Activated CD8-positive, alpha-beta memory T cell treated with anti-CD3 and anti-CD28 coated beads, Interleukin-2, amount 10 ng/mL, durations not matched to agents 7 days and 5 days (primary cell): ENCODE results near the gene SERTAD4. TPM values are rescaled to one million over a fixed set of nuclear protein-coding genes. Genes with fewer than 3 reads are reported as not detected.

Experiments
- ATAC-seq: fragments of 150-1000 bp; cut with Tn5 transposase; one replicate; pipeline ENCODE4 v1.10.0; 2021; ENCODE audit warnings: moderate library complexity
- CTCF ChIA-PET: fragments of 350-600 bp; sonication (Branson Sonifier 250); formaldehyde crosslinking; loops from one replicate; lab custom pipeline; 2021; ENCODE audit warnings: antibody characterized with exemption; lab: Charles Lee
- DNase-seq: peaks from one replicate; pipeline ENCODE4 v3.0.0-alpha.2; 2020
- H3K27ac Mint-ChIP-seq: one replicate; pipeline ENCODE4 v1.8.0; 2021; ENCODE audit warnings: mild to moderate bottlenecking, mixed read lengths
- H3K27me3 Mint-ChIP-seq: one replicate; pipeline ENCODE4 v1.8.0; 2021; ENCODE audit warnings: mixed read lengths
- H3K36me3 Mint-ChIP-seq: one replicate; pipeline ENCODE4 v1.8.0; 2021; ENCODE audit warnings: mild to moderate bottlenecking, mixed read lengths
- H3K4me1 Mint-ChIP-seq: one replicate; pipeline ENCODE4 v1.8.0; 2021; ENCODE audit warnings: mixed read lengths
- H3K4me3 Mint-ChIP-seq: one replicate; pipeline ENCODE4 v1.8.0; 2021; ENCODE audit warnings: mild to moderate bottlenecking, moderate library complexity, mixed read lengths
- H3K9me3 Mint-ChIP-seq: one replicate; pipeline ENCODE4 v1.8.0; 2022; ENCODE audit warnings: low read depth, mixed read lengths
- total RNA-seq, 2 experiments: library from RNA; stranded (reverse); gene quantifications; one replicate each; pipeline ENCODE4 v1.2.3, GENCODE V29; 2021

Gene SERTAD4
- total RNA-seq, 2 experiments from 2014 or later = not detected

DNA sequence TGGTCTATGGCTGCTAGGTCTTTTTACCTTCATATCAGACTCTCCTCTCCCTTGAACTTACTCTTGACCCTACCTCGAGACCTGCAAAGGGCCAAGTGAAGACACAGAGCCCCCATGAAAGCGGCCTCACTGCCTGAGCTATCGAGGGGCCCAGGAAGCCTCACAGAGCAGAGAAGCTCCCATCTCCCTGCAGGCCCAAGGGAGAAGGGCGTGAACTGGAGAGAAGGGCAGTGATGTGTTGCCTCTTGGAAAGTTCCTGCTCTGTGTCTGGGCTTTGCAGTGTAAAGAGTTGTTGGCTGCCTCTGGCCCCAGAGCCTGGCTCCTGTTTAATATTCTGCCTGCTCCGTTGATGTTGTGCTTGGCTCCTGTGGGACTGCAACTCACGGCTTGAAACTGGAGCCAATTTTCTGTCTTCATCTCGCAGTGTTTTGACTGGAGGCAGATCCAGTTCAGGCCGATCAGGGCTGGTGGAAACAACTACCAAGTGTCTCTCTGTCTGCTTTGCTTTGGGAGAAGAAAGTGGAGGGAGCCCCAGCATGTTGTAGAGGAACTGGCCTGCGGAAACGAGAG, 4.3 kb downstream of the SERTAD4 start:
- H3K4me1 Mint-ChIP-seq = peaks cover 4% of the 10 kb centered on the region
- no peak overlapping the region for H3K27ac Mint-ChIP-seq
- CTCF ChIA-PET = no interaction called here
- H3K4me3 Mint-ChIP-seq = no peak overlapping the region
- DNase-seq (no peak), ATAC-seq (no peak)
- H3K9me3 Mint-ChIP-seq = no peaks in the 10 kb centered on the region
- H3K36me3 Mint-ChIP-seq = no peaks in the 10 kb centered on the region
- peaks cover 81% of the 10 kb centered on the region for H3K27me3 Mint-ChIP-seq

DNA sequence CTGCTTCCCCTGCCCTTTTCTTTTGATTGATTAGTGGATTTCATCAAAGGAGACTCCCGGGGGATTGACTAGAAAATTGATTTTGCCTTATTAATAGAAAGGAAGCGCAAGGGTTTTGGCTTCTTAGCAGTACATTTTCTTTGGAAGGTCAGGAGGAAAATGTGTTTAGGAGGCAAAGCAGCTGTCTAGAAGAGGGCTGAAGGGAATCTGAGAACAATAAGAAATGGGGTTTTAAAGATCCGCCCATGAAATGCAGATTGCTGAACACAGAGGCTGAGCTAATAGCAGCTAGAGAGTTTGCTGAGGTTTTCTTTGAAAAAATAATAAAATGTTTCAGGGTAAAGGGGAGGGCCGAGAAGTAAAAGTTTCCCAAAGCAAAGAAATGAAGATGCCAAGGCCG, 4.9 kb downstream of the SERTAD4 start:
- DNase-seq = no peak
- Mint-ChIP-seq H3K4me3 (no peak overlapping the region), H3K9me3 (no peaks in the 10 kb centered on the region), H3K27me3 (peaks cover 82% of the 10 kb centered on the region), H3K36me3 (no peaks in the 10 kb centered on the region), H3K27ac (no peak overlapping the region), H3K4me1 (peaks cover 2% of the 10 kb centered on the region)
- CTCF ChIA-PET = no interaction called here
- no peak for ATAC-seq

DNA sequence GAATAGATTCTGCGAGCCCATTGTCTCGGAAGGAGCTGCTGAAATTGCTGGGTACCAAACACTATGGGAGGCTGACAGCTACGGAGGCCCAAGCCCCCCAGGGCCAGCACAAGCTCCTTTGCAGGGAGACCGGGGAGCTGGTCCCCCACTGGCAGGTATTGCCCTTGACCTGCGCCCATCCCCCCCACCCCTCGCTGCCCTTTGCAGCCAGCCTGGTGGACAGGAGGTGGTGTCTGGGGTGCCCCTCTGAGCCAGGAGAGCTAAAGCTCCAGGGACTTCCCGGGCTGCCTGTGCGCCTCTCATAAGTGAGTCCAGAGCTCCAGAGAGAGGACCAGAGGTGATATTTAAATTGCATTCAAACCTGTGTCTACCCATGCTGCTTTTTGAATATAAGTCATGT, 5.4 kb downstream of the SERTAD4 start:
- no peak overlapping the region for H3K27ac Mint-ChIP-seq

DNA sequence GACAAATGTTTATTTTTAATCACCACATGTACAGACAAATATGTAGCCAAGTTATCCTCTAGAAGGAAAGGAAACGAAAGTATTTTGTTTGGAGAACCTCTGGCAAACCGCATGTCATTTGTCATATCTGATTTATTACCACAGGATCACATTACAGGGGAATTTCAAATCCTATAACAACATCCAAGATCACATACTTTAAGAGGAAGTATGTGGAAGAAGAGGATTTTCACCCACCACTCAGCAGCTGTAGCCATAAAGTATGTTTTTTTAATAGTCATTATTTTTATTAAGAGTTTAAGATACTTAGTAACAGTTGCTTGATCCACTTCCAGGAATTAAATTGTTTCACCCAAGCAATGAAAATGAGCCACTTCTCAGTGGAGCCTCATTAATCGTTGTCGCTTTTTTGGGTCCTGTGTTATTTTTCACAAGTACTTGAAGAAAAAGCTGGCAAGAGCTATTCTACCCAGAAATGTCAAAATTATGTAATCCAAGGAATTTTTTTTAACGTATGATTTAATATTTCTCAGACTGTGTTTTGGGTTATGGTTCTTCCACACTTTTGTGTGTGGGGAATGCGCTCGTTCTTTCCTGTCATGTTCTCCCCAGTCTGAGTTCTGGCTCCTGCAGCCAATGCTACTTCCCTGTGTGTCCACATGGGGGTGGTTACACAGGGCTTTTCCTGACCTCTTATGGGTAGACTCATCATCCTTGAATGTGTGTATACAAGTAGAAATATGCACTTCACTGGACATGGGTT, 6.9 kb downstream of the SERTAD4 start:
- DNase-seq = no peak
- no peak overlapping the region for H3K27ac Mint-ChIP-seq
- no peaks in the 10 kb centered on the region for H3K4me1 Mint-ChIP-seq
- CTCF ChIA-PET = no interaction called here
- H3K27me3 Mint-ChIP-seq = peaks cover 83% of the 10 kb centered on the region
- no peaks in the 10 kb centered on the region for H3K36me3 Mint-ChIP-seq
- ATAC-seq = no peak
- no peaks in the 10 kb centered on the region for H3K9me3 Mint-ChIP-seq
- H3K4me3 Mint-ChIP-seq = no peak overlapping the region

More for the DNA sequence above, 5.4 kb downstream of the SERTAD4 start:
- CTCF ChIA-PET = no interaction called here
- H3K4me3 Mint-ChIP-seq = no peak overlapping the region
- no peaks in the 10 kb centered on the region for H3K9me3 Mint-ChIP-seq
- H3K27me3 Mint-ChIP-seq = peaks cover 83% of the 10 kb centered on the region
- DNase-seq (no peak), ATAC-seq (no peak)
- no peaks in the 10 kb centered on the region for H3K36me3 Mint-ChIP-seq
- peaks cover 2% of the 10 kb centered on the region for H3K4me1 Mint-ChIP-seq

DNA sequence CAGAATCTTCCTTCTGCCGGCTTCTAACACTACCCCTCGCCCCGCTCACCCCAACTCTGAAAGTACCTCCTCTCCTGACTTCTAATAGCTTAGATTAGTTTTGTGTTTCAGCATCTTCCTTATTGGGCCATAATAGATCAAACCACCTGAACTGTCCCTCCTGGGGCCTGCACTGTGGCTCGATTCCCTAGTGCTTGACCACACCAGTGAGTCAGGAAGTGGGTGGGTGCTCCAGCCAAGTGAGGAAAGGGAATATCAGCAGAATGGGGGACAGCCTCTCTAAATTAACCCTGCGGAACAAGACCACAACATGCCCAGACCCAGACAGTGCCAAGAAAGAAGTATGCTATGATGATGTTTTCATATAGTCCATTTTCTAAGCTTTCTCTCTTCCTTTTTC, 8.5 kb downstream of the SERTAD4 start:
- H3K27me3 Mint-ChIP-seq = peaks cover 82% of the 10 kb centered on the region
- no peak overlapping the region for H3K4me3 Mint-ChIP-seq
- no peak for DNase-seq
- H3K27ac Mint-ChIP-seq = no peak overlapping the region
- CTCF ChIA-PET = no interaction called here
- no peak for ATAC-seq
- no peaks in the 10 kb centered on the region for H3K4me1 Mint-ChIP-seq
- no peaks in the 10 kb centered on the region for H3K36me3 Mint-ChIP-seq
- no peaks in the 10 kb centered on the region for H3K9me3 Mint-ChIP-seq

DNA sequence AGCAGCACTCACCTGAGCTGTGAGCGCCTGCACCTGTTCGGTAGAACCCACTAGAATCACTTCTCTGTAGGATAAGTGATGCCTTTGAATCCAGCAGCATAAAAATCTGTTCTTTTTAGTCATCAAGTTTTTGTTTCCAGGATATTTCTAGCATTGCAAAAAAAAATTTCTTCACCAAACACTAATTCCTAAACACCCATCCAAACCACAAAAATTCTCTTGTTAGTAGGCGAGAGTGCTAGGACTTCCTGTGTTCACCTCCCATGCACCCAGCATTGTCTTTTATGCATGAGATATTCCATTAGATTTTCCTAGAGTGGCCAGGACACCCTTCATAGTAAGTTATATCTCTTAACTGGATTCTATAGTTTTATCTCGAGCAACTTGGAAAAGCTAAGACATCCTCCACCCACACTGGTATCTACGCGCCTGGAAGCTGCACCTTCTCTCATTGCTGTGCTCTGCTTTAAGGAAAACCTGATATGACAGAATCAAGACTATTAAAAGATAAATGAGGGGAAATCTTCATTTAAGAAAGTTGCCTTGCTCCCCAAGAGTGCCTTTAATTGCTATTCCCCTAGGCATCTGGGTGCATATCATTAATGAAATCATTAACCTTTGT, 12.3 kb downstream of the SERTAD4 start:
- Mint-ChIP-seq H3K9me3 (no peaks in the 10 kb centered on the region), H3K27me3 (peaks cover 84% of the 10 kb centered on the region), H3K27ac (no peak overlapping the region), H3K36me3 (no peaks in the 10 kb centered on the region), H3K4me1 (no peaks in the 10 kb centered on the region), H3K4me3 (no peak overlapping the region)
- CTCF ChIA-PET = interaction anchor here (1.1 kb wide), 1 partner anchor 8 kb away, joined by 4 read pairs; no protein-coding TSS in a partner anchor
- DNase-seq = no peak
- ATAC-seq = no peak

DNA sequence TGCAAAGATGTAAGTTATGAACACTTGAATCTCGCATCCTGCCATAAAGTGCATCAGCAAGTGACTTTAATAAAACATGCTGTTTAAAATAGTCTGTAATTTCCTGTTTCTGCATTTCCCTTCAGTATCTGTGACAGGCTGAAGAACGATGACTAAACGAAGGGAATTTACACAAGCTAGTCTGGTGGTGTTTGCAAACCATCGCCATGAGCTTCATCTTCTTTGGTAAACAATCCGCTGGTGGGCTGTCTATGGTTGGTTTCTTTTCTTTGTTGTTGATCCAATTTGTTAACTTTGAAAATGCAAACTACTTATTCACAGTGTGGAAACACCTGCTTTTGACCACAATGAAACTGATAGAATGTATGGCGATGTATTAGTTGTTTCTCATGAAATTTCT, 13.9 kb downstream of the SERTAD4 start:
- ATAC-seq = no peak
- no peak overlapping the region for H3K27ac Mint-ChIP-seq
- peaks cover 80% of the 10 kb centered on the region for H3K27me3 Mint-ChIP-seq
- no peaks in the 10 kb centered on the region for H3K4me1 Mint-ChIP-seq
- DNase-seq = no peak
- CTCF ChIA-PET = interaction anchor here (1.5 kb wide), 1 partner anchor 9 kb away, joined by 4 read pairs; no protein-coding TSS in a partner anchor
- no peaks in the 10 kb centered on the region for H3K36me3 Mint-ChIP-seq
- H3K4me3 Mint-ChIP-seq = no peak overlapping the region
- H3K9me3 Mint-ChIP-seq = no peaks in the 10 kb centered on the region

DNA sequence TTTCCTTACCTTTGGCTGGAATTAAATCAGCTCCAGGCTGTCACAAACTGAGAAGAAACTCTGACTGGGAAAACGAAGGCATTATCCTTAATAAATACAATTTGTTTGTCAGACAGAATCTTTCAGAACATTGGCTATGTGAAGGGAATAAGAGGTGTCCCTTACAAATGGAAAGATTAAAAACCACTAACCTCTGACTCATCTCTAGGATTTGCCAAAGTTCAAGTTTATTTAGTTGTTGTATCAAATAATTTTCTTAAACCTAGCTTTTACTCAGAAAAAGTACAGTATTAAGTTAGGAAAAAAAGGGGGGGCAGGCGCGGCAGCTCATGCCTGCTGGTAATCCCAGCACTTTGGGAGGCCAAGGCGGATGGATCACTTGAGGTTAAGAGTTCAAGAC, 15.7 kb downstream of the SERTAD4 start:
- no peak for DNase-seq
- Mint-ChIP-seq H3K36me3 (no peaks in the 10 kb centered on the region), H3K4me3 (no peak overlapping the region), H3K27me3 (peaks cover 79% of the 10 kb centered on the region), H3K27ac (no peak overlapping the region), H3K4me1 (peaks cover 6% of the 10 kb centered on the region), H3K9me3 (no peaks in the 10 kb centered on the region)
- no peak for ATAC-seq
- CTCF ChIA-PET = interaction anchor here (0.6 kb wide), 1 partner anchor 681 kb away, joined by 4 read pairs; no protein-coding TSS in a partner anchor

DNA sequence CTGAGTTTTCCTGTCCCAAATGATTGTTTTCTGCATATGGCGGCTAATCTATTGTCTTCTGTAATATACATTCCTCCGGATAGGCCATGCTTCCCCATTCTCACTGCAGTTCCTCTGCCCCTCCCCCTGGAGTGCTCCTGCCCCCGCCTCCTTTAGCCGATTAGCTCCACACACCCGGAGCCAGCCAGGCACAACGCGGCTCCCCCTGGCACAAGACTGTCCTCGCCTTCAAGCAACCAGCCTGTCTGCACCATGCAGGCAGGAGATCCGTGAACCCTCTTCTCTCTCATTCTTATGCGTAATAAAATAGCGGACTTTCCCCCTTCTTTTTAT, 18.0 kb downstream of the SERTAD4 start:
- no peak for DNase-seq
- Mint-ChIP-seq H3K4me1 (peaks cover 6% of the 10 kb centered on the region), H3K27ac (no peak overlapping the region), H3K9me3 (no peaks in the 10 kb centered on the region), H3K4me3 (no peak overlapping the region), H3K36me3 (no peaks in the 10 kb centered on the region), H3K27me3 (peaks cover 84% of the 10 kb centered on the region)
- ATAC-seq = no peak
- CTCF ChIA-PET = no interaction called here

DNA sequence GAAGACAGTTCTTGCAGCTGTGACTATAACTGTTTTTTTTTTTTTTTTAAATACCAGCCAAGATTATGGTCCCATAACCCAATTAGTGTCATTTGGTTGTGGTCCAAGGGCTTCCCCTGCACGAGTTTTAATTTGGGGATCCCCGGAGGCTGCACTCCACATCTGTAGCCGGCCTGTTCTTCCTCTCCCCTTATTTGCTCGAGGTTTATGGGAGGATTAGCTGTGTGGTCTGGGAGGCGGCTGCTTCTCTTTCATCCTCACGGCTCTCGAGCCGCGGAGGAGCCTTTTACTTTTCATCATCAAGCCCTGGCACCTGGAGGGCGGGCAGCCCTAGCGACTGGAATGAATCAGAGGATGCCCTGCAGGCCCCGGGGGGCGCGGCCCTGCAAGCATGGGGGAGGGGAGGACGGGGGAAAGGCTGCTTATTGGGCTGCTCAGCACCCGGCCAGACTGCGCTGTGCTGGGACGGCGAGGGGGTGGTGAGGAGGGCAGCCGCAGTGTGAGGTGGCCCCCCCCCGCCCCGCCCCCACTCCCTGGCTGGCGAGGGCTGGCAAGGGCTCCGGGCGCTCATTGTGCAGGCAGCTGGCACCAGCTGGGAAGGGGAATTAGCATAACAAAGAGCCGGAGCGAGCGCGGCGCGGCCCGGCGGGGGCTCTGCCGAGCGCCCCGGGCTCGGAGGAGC, 18.5 kb downstream of the SERTAD4 start:
- DNase-seq (no peak), ATAC-seq (peak; percentile 23)
- no peaks in the 10 kb centered on the region for H3K9me3 Mint-ChIP-seq
- no peaks in the 10 kb centered on the region for H3K36me3 Mint-ChIP-seq
- peaks cover 85% of the 10 kb centered on the region for H3K27me3 Mint-ChIP-seq
- CTCF ChIA-PET = interaction anchor here (0.6 kb wide), 1 partner anchor 789 kb away, joined by 3 read pairs; no protein-coding TSS in a partner anchor
- H3K4me1 Mint-ChIP-seq = peaks cover 6% of the 10 kb centered on the region
- H3K27ac Mint-ChIP-seq = no peak overlapping the region
- H3K4me3 Mint-ChIP-seq = no peak overlapping the region

DNA sequence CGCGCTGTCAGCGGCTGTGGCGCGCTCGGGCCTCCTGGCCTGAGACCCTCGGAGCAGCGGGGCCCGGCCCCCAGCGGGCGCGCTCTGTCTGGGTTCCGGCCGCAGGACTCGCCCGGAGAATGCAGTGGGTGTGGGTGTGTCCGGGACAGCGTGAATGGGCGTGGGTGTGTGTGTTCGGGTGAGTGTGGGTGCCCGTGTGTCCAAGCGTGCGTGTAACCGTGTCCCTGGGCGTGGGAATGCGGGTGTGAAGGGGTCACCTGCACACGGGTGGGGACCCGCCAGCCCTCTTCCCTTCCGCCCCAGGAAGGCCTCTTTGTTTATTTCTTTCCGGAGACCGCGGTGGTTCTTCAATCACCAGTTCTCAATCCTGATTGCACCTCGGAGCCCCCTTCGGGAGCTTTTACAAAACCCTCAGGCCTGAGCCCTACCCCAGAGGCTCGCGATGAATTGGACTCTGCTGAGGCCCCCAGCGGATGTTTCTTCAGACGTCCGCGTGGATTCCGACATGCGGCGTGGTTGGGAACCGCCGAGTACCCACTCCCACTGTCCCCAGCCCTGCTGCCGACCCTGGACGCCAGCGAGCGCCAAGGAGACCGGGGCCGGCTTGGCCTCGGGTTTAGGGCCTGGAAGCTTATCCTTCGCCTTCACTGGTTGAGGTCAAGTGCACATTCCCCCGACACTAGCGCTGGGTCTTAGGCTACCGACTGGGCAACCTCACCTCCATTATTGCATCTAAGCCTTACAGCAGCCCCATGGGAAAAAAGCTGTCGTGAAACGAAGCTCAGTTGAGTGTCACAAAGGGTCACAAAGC, 19.3 kb downstream of the SERTAD4 start:
- CTCF ChIA-PET = interaction anchor here (0.6 to 1.3 kb wide), 2 partner anchors 8 to 788 kb away, joined by 3 to 4 read pairs; no protein-coding TSS in a partner anchor
- H3K4me3 Mint-ChIP-seq = peak overlapping the region; percentile 30
- H3K36me3 Mint-ChIP-seq = no peaks in the 10 kb centered on the region
- H3K4me1 Mint-ChIP-seq = peaks cover 6% of the 10 kb centered on the region
- no peaks in the 10 kb centered on the region for H3K9me3 Mint-ChIP-seq
- H3K27me3 Mint-ChIP-seq = peaks cover 80% of the 10 kb centered on the region
- no peak overlapping the region for H3K27ac Mint-ChIP-seq
- no peak for DNase-seq
- no peak for ATAC-seq

DNA sequence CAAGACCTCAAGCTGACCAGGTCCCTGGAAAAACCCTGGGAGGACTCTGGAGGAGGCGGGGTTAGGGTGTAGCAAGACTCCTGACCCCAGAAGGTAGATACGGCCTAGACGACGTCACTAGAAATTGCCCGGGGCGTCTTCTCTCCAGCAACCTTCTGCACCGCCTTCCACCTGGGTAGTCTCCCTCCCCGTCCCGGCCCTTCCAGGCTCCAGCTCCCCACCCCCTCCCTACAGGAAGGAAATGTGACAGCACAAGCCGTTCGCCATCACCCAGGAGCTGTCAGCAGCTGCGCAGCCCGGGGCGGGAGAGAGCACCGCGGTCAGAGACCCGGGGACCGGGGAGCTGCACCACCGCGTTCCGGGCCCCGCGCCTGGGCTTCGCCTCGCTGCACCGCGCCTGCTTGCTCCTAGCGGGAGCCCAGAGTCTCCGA, 20.0 kb downstream of the SERTAD4 start:
- no peaks in the 10 kb centered on the region for H3K36me3 Mint-ChIP-seq
- H3K9me3 Mint-ChIP-seq = no peaks in the 10 kb centered on the region
- no peak overlapping the region for H3K4me3 Mint-ChIP-seq
- no peak overlapping the region for H3K27ac Mint-ChIP-seq
- H3K27me3 Mint-ChIP-seq = peaks cover 77% of the 10 kb centered on the region
- CTCF ChIA-PET = interaction anchor here (1.3 kb wide), 1 partner anchor 8 kb away, joined by 4 read pairs; no protein-coding TSS in a partner anchor
- ATAC-seq (no peak), DNase-seq (no peak)
- peaks cover 6% of the 10 kb centered on the region for H3K4me1 Mint-ChIP-seq

DNA sequence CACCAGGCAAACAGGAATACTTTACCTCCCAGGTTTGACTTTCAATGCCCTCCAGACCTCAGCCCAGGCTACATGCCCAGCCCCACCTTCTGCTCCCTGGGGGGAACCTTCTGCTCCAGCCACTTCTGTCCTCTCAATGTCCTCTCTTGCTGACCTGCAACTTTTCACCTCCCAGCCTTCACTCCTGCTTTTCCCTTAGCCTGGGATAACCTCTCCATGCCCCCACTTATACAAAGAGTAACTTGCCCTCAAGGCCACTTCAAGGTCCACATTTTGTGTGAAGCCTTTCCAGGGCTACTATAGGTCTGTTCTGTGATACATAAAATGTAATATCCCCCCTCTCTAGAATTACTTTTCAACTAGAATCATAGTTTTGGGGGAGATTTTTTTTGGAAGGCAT, 21.7 kb downstream of the SERTAD4 start:
- H3K9me3 Mint-ChIP-seq = no peaks in the 10 kb centered on the region
- H3K36me3 Mint-ChIP-seq = no peaks in the 10 kb centered on the region
- no peak overlapping the region for H3K4me3 Mint-ChIP-seq
- H3K4me1 Mint-ChIP-seq = peaks cover 6% of the 10 kb centered on the region
- no peak for ATAC-seq
- H3K27ac Mint-ChIP-seq = no peak overlapping the region
- H3K27me3 Mint-ChIP-seq = peaks cover 68% of the 10 kb centered on the region
- no peak for DNase-seq
- CTCF ChIA-PET = no interaction called here
